PFSK-1 (cell line): Measurements from ENCODE around the gene GLB1L.

ENCODE experiments used
- POLR2AphosphoS5 ChIP-seq: IDR thresholded peaks from 2 replicates; pipeline ENCODE4 v1.6.1; 2012; ENCODE audit warnings: low read depth, mild to moderate bottlenecking, control low read depth, low read length, moderate library complexity
- SIN3A ChIP-seq: IDR thresholded peaks from 2 replicates; pipeline ENCODE4 v1.6.1; 2012; ENCODE audit warnings: mild to moderate bottlenecking, low read length, moderate library complexity, borderline replicate concordance; ENCODE audit not compliant: insufficient read depth
- TAF1 ChIP-seq: IDR thresholded peaks from 2 replicates; pipeline ENCODE4 v1.6.1; 2012; ENCODE audit warnings: low read length, control low read depth, borderline replicate concordance; ENCODE audit not compliant: insufficient read depth

- no peak for TF ChIP-seq POLR2AphosphoS5
- TF ChIP-seq SIN3A = no peak
- TF ChIP-seq TAF1 = no peak
These were observed 28.7 kb downstream of the GLB1L start for GRCh38 chr2:219216535-219216915.
